Erythroblast (primary cell): ENCODE measurements around the gene PSMD5.

Source experiments
- GATA1 ChIP-seq: IDR thresholded peaks from 2 replicates; pipeline ENCODE4 v1.6.1; 2011; ENCODE audit warnings: low read depth, mild to moderate bottlenecking, control low read depth, low read length, moderate library complexity
- POLR2A ChIP-seq: IDR thresholded peaks from 2 replicates; pipeline ENCODE4 v1.6.1; 2011; ENCODE audit warnings: mild to moderate bottlenecking, low read length

GRCh38 chr9:120889606-120890271 is 47.0 kb upstream of the PSMD5 start:
- TF ChIP-seq POLR2A (no peak), GATA1 (no peak)
